NT2/D1 (cell line): ENCODE data around the gene AHCTF1.

ENCODE experiments used
- SUZ12 ChIP-seq: IDR thresholded peaks from 2 replicates; pipeline ENCODE4 v1.6.1; 2011; ENCODE audit not compliant: insufficient read length, insufficient read depth; ENCODE audit errors: extremely low read depth
- YY1 ChIP-seq: IDR thresholded peaks from 2 replicates; pipeline ENCODE4 v1.6.1; 2011; ENCODE audit not compliant: insufficient read length, insufficient read depth

DNA sequence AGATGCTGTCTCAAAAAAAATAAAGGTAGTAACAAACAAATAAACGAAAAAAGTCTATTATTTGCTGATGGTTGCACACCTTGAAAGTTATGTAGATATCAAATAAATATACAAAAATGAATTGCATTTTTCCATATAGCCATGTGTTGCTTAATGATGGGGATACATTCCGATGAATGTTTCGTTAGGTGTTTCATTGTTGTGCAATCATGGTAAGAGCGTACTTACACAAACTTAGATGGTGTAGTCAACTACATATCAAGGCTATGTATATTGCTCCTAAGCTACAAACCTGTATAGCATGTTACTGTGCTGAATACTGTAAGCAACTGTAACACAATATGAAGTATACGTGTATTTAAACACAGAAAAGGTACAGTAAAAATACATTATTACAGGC lies 34.4 kb downstream of the AHCTF1 start:
- TF ChIP-seq SUZ12 (no peak), YY1 (no peak)
